SK-N-SH (cell line): ENCODE results near the gene UBTD1. TPM values are rescaled to one million over a fixed set of nuclear protein-coding genes. Genes with fewer than 3 reads are reported as not detected.

Source experiments
- CTCF ChIA-PET: fragments of 300-600, 350-600 bp; formaldehyde crosslinking; extraction: SDS; loops from one replicate; lab custom pipeline; 2021; lab: Yijun Ruan, JAX
- POLR2A ChIA-PET: fragments of 350-600 bp; sonication (Branson Sonifier 250); formaldehyde crosslinking; extraction: SDS; loops from one replicate; lab custom pipeline; 2020; ENCODE audit warnings: antibody characterized with exemption, inconsistent platforms; lab: Yijun Ruan, JAX
- DNase-seq: peaks from one replicate; pipeline ENCODE4 v3.0.0; 2012
- H2AFZ ChIP-seq: fragments of 200-600 bp; sonication (generic); 2 replicates; pipeline ENCODE4 v1.8.1; 2016; ENCODE audit warnings: antibody characterized with exemption, mild to moderate bottlenecking, low read depth
- H3F3A ChIP-seq: fragments of 200-600 bp; sonication (generic); replicated peaks from 2 replicates; pipeline ENCODE3; 2016; ENCODE audit warnings: antibody characterized with exemption, mild to moderate bottlenecking; ENCODE audit not compliant: insufficient read depth
- H3K27ac ChIP-seq, 2 experiments: fragments of 200-500 bp in 1 of 2; fragments of 200-600 bp in 1 of 2; sonication (Bioruptor generic) in 1 of 2; sonication (generic), shearing (Covaris generic) in 1 of 2; 2 replicates each; pipeline versions ENCODE4 v1.5.1 to v1.6.1; 2014 to 2016; ENCODE audit warnings: low read depth in 2 of 2, inconsistent platforms in 1 of 2, low read length in 1 of 2, mild to moderate bottlenecking in 1 of 2, mixed read lengths in 1 of 2
- H3K27me3 ChIP-seq: fragments of 200-600 bp; sonication (generic), shearing (Covaris generic); 2 replicates; pipeline ENCODE4 v1.6.1; 2016; ENCODE audit warnings: mixed run types; ENCODE audit not compliant: insufficient read depth
- H3K36me3 ChIP-seq, 2 experiments: fragments of 200-500 bp in 1 of 2; fragments of 200-600 bp in 1 of 2; sonication (Bioruptor generic) in 1 of 2; sonication (generic) in 1 of 2; replicated peaks in 1 of 2; 2 replicates each; pipeline versions ENCODE3 to v1.5.1; 2014 to 2016; ENCODE audit warnings: low read length in 1 of 2, mild to moderate bottlenecking in 1 of 2; ENCODE audit not compliant: insufficient read depth in 2 of 2, control insufficient read depth in 1 of 2
- H3K4me1 ChIP-seq, 2 experiments: fragments of 200-500 bp in 1 of 2; fragments of 200-600 bp in 1 of 2; sonication (Bioruptor generic) in 1 of 2; sonication (generic), shearing (Covaris generic) in 1 of 2; 2 replicates each; pipeline versions ENCODE4 v1.5.1 to v1.6.1; 2014 to 2016; ENCODE audit warnings: low read depth in 1 of 2, low read length in 1 of 2, mixed run types in 1 of 2; ENCODE audit not compliant: insufficient read depth in 2 of 2, control insufficient read depth in 1 of 2
- H3K4me2 ChIP-seq: fragments of 200-600 bp; sonication (generic), shearing (Covaris generic); 2 replicates; pipeline ENCODE4 v1.6.1; 2017; ENCODE audit warnings: mixed run types
- H3K4me3 ChIP-seq, 2 experiments: fragments of 200-500 bp in 1 of 2; fragments of 200-600 bp in 1 of 2; sonication (Bioruptor generic) in 1 of 2; sonication (generic), shearing (Covaris generic) in 1 of 2; 2 replicates each; pipeline versions ENCODE4 v1.5.1 to v1.8.1; 2014 to 2016; ENCODE audit warnings: low read depth in 2 of 2, inconsistent platforms in 1 of 2, low read length in 1 of 2, mild to moderate bottlenecking in 1 of 2, mixed read lengths in 1 of 2, moderate library complexity in 1 of 2
- H3K79me2 ChIP-seq: fragments of 200-600 bp; sonication (generic); 2 replicates; pipeline ENCODE4 v1.8.1; 2017; ENCODE audit warnings: mild to moderate bottlenecking; ENCODE audit not compliant: insufficient read depth
- H3K9ac ChIP-seq: fragments of 200-600 bp; sonication (generic); 2 replicates; pipeline ENCODE4 v1.6.1; 2017; ENCODE audit warnings: mixed run types
- H3K9me2 ChIP-seq: fragments of 200-600 bp; sonication (generic); 2 replicates; pipeline ENCODE4 v1.6.1; 2017; ENCODE audit warnings: mixed run types
- H3K9me3 ChIP-seq: fragments of 200-600 bp; sonication (generic); 2 replicates; pipeline ENCODE4 v1.6.1; 2017; ENCODE audit warnings: mixed run types, mild to moderate bottlenecking, moderate library complexity
- H4K20me1 ChIP-seq: fragments of 200-600 bp; sonication (generic); 2 replicates; pipeline ENCODE4 v1.6.1; 2017; ENCODE audit warnings: mild to moderate bottlenecking, mixed run types; ENCODE audit not compliant: insufficient read depth
- JUND ChIP-seq: IDR thresholded peaks from 2 replicates; pipeline ENCODE4 v1.4.0; 2012
- MEF2A ChIP-seq: IDR thresholded peaks from 2 replicates; pipeline ENCODE4 v1.4.0; 2012; ENCODE audit warnings: low read depth, borderline replicate concordance
- MXI1 ChIP-seq: IDR thresholded peaks from 2 replicates; pipeline ENCODE4 v1.6.1; 2012; ENCODE audit warnings: mild to moderate bottlenecking, low read depth, low read length, improper control_type of control experiment
- NFIC ChIP-seq: IDR thresholded peaks from 2 replicates; pipeline ENCODE4 v1.4.0; 2012; ENCODE audit warnings: borderline replicate concordance
- NRF1 ChIP-seq: IDR thresholded peaks from 2 replicates; pipeline ENCODE4 v1.6.1; 2012; ENCODE audit warnings: low read depth, mild to moderate bottlenecking, low read length
- POLR2AphosphoS5 ChIP-seq: IDR thresholded peaks from 2 replicates; pipeline ENCODE4 v1.6.1; 2012; ENCODE audit warnings: low read depth, low read length
- RAD21 ChIP-seq: IDR thresholded peaks from 2 replicates; pipeline ENCODE4 v1.6.1; 2012; ENCODE audit warnings: mild to moderate bottlenecking, low read length
- SIN3A ChIP-seq: IDR thresholded peaks from 2 replicates; pipeline ENCODE4 v1.6.1; 2012; ENCODE audit warnings: low read depth, mild to moderate bottlenecking, low read length, moderate library complexity, borderline replicate concordance
- TAF1 ChIP-seq: IDR thresholded peaks from 2 replicates; pipeline ENCODE4 v1.6.1; 2012; ENCODE audit warnings: low read depth, mild to moderate bottlenecking, low read length, moderate library complexity, borderline replicate concordance
- TEAD4 ChIP-seq: IDR thresholded peaks from 2 replicates; pipeline ENCODE4 v1.4.0; 2012; ENCODE audit warnings: mild to moderate bottlenecking, borderline replicate concordance; ENCODE audit not compliant: insufficient read depth
- WGBS: methylation state at CpG from one replicate; pipeline ENCODE4 v1.1.6; 2017; ENCODE audit warnings: low lambda C conversion rate; 5-methylcytosine and 5-hydroxymethylcytosine counted together
- polyA plus RNA-seq, 3 experiments: library from polyadenylated mRNA; depleted of rRNA; stranded (reverse); fragments of >200 nt; gene quantifications; 2 replicates each; pipeline ENCODE4 v1.2.3, GENCODE V29; 2012
- TF ChIP-seq, protein P1 (sequence below): IDR thresholded peaks from 2 replicates; pipeline ENCODE4 v1.4.0; 2012; ENCODE audit warnings: low read depth, borderline replicate concordance
- TF ChIP-seq, protein P2 (sequence below): fragments of 150-350 bp; IDR thresholded peaks from 2 replicates; pipeline ENCODE4 v1.6.1; 2016; ENCODE audit warnings: mild to moderate bottlenecking, low read depth, low read length

Gene UBTD1
- polyA plus RNA-seq, 1 of the 3 experiments (the other 2 are of a cell fraction) = 38.8 TPM

DNA sequence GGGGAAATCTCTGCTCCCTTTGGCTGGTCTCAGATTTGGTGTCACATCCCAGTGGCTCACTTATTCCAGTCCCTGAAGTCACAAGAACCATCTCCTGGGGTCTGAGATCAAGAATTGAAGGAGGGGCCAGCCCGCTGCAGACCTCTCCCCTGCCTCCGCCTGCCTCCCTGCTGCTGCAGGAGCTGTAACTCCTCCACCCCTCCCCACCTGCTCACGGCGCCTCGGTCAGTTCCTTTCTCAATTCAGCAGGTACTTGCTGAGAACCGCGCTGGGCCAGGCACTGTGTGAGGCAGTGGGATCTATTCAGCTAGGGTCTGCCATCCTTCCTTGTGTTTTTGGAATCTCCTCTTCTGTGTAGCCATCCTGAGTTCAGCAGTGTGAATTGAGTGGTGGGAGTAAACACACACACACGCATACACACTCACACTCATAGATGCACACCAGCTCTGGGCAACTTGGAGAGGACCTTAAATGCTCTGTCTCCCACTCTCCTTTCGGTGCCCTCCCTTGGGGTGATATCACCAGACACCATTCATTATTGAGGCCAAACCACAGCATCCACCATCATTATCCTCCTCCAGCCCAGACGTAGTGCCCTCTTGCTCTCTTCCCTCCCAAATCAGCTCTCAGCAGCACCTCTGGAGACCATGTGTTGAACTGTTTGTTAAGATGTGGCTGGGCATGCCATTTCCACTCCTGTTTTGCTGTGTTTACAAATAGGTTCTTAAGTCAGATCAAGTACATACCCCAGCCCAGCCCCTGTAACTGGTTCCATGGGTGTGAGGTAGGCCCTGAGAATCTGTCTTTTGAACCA is 51.8 kb downstream of the UBTD1 start (continued):
- TF ChIP-seq, protein P1, sequence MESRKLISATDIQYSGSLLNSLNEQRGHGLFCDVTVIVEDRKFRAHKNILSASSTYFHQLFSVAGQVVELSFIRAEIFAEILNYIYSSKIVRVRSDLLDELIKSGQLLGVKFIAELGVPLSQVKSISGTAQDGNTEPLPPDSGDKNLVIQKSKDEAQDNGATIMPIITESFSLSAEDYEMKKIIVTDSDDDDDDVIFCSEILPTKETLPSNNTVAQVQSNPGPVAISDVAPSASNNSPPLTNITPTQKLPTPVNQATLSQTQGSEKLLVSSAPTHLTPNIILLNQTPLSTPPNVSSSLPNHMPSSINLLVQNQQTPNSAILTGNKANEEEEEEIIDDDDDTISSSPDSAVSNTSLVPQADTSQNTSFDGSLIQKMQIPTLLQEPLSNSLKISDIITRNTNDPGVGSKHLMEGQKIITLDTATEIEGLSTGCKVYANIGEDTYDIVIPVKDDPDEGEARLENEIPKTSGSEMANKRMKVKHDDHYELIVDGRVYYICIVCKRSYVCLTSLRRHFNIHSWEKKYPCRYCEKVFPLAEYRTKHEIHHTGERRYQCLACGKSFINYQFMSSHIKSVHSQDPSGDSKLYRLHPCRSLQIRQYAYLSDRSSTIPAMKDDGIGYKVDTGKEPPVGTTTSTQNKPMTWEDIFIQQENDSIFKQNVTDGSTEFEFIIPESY = no peak
- TF ChIP-seq, protein P2, sequence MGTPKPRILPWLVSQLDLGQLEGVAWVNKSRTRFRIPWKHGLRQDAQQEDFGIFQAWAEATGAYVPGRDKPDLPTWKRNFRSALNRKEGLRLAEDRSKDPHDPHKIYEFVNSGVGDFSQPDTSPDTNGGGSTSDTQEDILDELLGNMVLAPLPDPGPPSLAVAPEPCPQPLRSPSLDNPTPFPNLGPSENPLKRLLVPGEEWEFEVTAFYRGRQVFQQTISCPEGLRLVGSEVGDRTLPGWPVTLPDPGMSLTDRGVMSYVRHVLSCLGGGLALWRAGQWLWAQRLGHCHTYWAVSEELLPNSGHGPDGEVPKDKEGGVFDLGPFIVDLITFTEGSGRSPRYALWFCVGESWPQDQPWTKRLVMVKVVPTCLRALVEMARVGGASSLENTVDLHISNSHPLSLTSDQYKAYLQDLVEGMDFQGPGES = no peak
- TF ChIP-seq MXI1 = no peak
- TF ChIP-seq TEAD4 = no peak
- TF ChIP-seq RAD21 = no peak
- no peak for TF ChIP-seq POLR2AphosphoS5

DNA sequence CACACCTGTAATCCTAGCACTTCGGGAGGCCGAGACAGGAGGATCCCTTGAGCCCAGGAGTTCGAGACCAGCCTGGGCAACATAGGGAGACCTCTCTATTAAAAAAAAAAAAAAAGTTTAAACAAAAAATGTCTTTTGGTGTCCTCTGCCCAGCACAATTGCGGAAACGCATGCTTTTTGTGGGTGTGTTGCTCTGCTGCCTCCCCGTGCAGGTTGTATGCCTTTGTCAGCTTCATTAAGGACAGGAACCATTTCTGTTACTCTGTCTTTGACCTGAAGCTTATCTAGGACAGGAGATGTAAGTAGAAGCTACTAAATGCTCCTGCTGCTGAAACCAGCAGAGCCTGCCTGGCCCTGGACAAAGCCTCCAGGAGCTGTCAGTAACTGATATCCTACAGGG is 52.5 kb downstream of the UBTD1 start:
- 97% methylated on average over 6 of the region's 6 CpGs for WGBS
- TF ChIP-seq, protein P2 = no peak
- TF ChIP-seq JUND = no peak
- no peak for TF ChIP-seq POLR2AphosphoS5
- TF ChIP-seq MEF2A = no peak
- no peak for TF ChIP-seq NRF1
- TF ChIP-seq NFIC = no peak
- TF ChIP-seq SIN3A = no peak
- no peak for TF ChIP-seq TAF1
- no peak for TF ChIP-seq RAD21
- TF ChIP-seq, all 33 proteins: peak for 0
- POLR2A ChIA-PET = no interaction called here

More for the DNA sequence above, 52.5 kb downstream of the UBTD1 start:
- peaks cover 37% of the 10 kb centered on the region for H3K79me2 ChIP-seq
- CTCF ChIA-PET = interaction anchor here (0.7 to 8.4 kb wide), 6 partner anchors 11 to 150 kb away, joined by 3 to 132 read pairs (median 57); partner anchors contain the start of genes ANKRD2 and RRP12
- H3K4me1 ChIP-seq = peaks cover 21 to 27% of the 10 kb centered on the region in 2 experiments; a peak in 3 of 4 replicates
- H3K9me2 ChIP-seq = no peaks in the 10 kb centered on the region
- H3K9me3 ChIP-seq = no peaks in the 10 kb centered on the region
- H3F3A ChIP-seq = no peaks in the 10 kb centered on the region
- H3K27ac ChIP-seq = no peak overlapping the region
- no peaks in the 10 kb centered on the region for H3K36me3 ChIP-seq
- no peaks in the 10 kb centered on the region for H4K20me1 ChIP-seq
- H3K4me2 ChIP-seq = no peak overlapping the region
- H3K4me3 ChIP-seq = no peak overlapping the region
- no peak overlapping the region for H2AFZ ChIP-seq
- no peak for DNase-seq
- H3K27me3 ChIP-seq = no peaks in the 10 kb centered on the region
- no peak overlapping the region for H3K9ac ChIP-seq
